ENCODE data around the gene ZNF444. TPM values are rescaled to one million over a fixed set of nuclear protein-coding genes. Genes with fewer than 3 reads are reported as not detected.

Gene ZNF444
- total and polyA plus RNA-seq, 2 of the 4 experiments (the other 2 are of a cell fraction) = 2.5 to 20.3 TPM

DNA sequence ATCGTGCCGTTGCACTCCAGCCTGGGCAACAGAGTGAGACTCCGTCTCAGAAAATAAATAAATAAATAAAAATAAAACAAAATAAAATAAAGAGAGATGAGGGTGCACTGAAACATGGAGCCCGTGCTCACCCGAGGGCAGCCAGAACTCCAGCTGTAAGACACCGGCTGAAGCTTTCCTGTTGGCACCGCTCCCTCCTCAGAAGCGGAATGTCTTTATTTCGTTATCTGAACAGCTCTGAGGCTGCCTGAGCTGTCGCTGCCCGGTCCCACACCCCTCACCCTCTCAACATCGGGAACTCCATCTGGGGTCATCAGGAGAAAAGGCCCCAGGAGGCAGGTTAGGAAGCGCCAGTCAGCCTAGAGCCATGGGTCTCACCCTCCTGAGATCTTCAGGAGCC lies 44.4 kb upstream of the ZNF444 start:
- Histone ChIP-seq H3K27me3 (ENCODE audit: control insufficient read depth, insufficient read depth, low read length) (no peaks in the 10 kb centered on the region), H4K5ac (ENCODE audit: low read depth, low read length) (no peak overlapping the region), H3K23ac (ENCODE audit: low read depth, low read length) (no peak overlapping the region), H3K4ac (ENCODE audit: low read depth, low read length) (no peak overlapping the region), H3K9me1 (ENCODE audit: insufficient read depth, low read length) (no peaks in the 10 kb centered on the region), H4K8ac (ENCODE audit: low read depth in 2 of 2, low read length in 2 of 2) (no peak overlapping the region), H4K20me1 (ENCODE audit: insufficient read depth, low read length) (peaks cover 30% of the 10 kb centered on the region), H3K4me2 (ENCODE audit: low read depth, low read length) (no peak overlapping the region), H3K9me3 (ENCODE audit: control insufficient read depth, insufficient read depth, low read length) (peaks cover 11% of the 10 kb centered on the region), H3K18ac (ENCODE audit: low read depth, low read length) (no peak overlapping the region), H3K9ac (ENCODE audit: low read depth, low read length) (no peak overlapping the region), H2BK20ac (ENCODE audit: low read depth, low read length) (no peak overlapping the region), H4K91ac (ENCODE audit: insufficient read depth, low read depth, low read length) (no peak overlapping the region), H2BK120ac (ENCODE audit: low read depth, low read length) (no peak overlapping the region), H3K56ac (ENCODE audit: extremely low read depth, insufficient read depth, low read length) (no peak overlapping the region), H2BK15ac (ENCODE audit: low read depth, low read length) (no peak overlapping the region), H3K36me3 (ENCODE audit: control insufficient read depth, insufficient read depth, low read length) (peaks cover 56% of the 10 kb centered on the region), H3K79me1 (ENCODE audit: low read depth in 1 of 2, low read length in 2 of 2) (peaks cover 18 to 42% of the 10 kb centered on the region in 2 experiments), H3K4me1 (ENCODE audit: control insufficient read depth, insufficient read depth, low read length) (no peaks in the 10 kb centered on the region), H2AFZ (replicated peaks; ENCODE audit: low read length, poor library complexity) (no peak overlapping the region), H3K14ac (replicated peaks; ENCODE audit: low read depth, low read length) (no peak overlapping the region), H3K27ac (ENCODE audit: insufficient read depth, low read length) (no peak overlapping the region), H2AK5ac (ENCODE audit: low read depth, low read length) (no peak overlapping the region), H2AK9ac (replicated peaks; ENCODE audit: low read depth, low read length, poor library complexity) (no peak overlapping the region), H3K4me3 (ENCODE audit: insufficient read depth, low read depth, low read length) (no peak overlapping the region), H2BK5ac (ENCODE audit: low read depth, low read length, poor library complexity, severe bottlenecking) (no peak overlapping the region)
- CTCF ChIA-PET = no interaction called here
- no CpG with 5 or more reads among the region's 13 CpGs for WGBS, 2 experiments (ENCODE audit: extremely low coverage in 2 of 2, insufficient read length in 1 of 2)
- in situ Hi-C loops (cut with MboI; ENCODE audit: low sequenced_read_pairs) = no loop called here
- dilution Hi-C loops (cut with HindIII; ENCODE audit: low sequenced_read_pairs, unreplicated experiment) = no loop called here
- POLR2A ChIA-PET (ENCODE audit: unreplicated experiment) = no interaction called here
- ATAC-seq (ENCODE audit: low read depth) = no peak
- no peak for DNase-seq
- BruUV-seq (replicated peaks) = no TSS peak
- no peak for TF ChIP-seq FOS (IDR thresholded peaks at IDR 0.05; ENCODE audit: low read depth, low read length)
- no peak for TF ChIP-seq POLR2A (IDR thresholded peaks at IDR 0.05; ENCODE audit: low read depth, low read length)
- no peak for TF ChIP-seq NFE2L2 (IDR thresholded peaks at IDR 0.05; ENCODE audit: low read depth, low read length)
- TF ChIP-seq, protein P1, sequence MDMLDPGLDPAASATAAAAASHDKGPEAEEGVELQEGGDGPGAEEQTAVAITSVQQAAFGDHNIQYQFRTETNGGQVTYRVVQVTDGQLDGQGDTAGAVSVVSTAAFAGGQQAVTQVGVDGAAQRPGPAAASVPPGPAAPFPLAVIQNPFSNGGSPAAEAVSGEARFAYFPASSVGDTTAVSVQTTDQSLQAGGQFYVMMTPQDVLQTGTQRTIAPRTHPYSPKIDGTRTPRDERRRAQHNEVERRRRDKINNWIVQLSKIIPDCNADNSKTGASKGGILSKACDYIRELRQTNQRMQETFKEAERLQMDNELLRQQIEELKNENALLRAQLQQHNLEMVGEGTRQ (IDR thresholded peaks at IDR 0.05; ENCODE audit: low read depth, low read length) = no peak
- no peak for TF ChIP-seq RAD21 (IDR thresholded peaks at IDR 0.05; ENCODE audit: low read length)
- TF ChIP-seq, protein P2, sequence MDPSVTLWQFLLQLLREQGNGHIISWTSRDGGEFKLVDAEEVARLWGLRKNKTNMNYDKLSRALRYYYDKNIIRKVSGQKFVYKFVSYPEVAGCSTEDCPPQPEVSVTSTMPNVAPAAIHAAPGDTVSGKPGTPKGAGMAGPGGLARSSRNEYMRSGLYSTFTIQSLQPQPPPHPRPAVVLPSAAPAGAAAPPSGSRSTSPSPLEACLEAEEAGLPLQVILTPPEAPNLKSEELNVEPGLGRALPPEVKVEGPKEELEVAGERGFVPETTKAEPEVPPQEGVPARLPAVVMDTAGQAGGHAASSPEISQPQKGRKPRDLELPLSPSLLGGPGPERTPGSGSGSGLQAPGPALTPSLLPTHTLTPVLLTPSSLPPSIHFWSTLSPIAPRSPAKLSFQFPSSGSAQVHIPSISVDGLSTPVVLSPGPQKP (IDR thresholded peaks at IDR 0.05; ENCODE audit: borderline replicate concordance, low read depth, low read length) = no peak
- no peak for TF ChIP-seq RFX5 (IDR thresholded peaks at IDR 0.05; ENCODE audit: low read depth, low read length)
- TF ChIP-seq MAZ (IDR thresholded peaks at IDR 0.05; ENCODE audit: borderline replicate concordance, low read depth, low read length) = no peak
- no peak for TF ChIP-seq BHLHE40 (IDR thresholded peaks at IDR 0.05; ENCODE audit: low read depth, low read length)
- no peak for TF ChIP-seq MXI1 (IDR thresholded peaks at IDR 0.05; ENCODE audit: borderline replicate concordance, low read depth, low read length)
- TF ChIP-seq, protein P3, sequence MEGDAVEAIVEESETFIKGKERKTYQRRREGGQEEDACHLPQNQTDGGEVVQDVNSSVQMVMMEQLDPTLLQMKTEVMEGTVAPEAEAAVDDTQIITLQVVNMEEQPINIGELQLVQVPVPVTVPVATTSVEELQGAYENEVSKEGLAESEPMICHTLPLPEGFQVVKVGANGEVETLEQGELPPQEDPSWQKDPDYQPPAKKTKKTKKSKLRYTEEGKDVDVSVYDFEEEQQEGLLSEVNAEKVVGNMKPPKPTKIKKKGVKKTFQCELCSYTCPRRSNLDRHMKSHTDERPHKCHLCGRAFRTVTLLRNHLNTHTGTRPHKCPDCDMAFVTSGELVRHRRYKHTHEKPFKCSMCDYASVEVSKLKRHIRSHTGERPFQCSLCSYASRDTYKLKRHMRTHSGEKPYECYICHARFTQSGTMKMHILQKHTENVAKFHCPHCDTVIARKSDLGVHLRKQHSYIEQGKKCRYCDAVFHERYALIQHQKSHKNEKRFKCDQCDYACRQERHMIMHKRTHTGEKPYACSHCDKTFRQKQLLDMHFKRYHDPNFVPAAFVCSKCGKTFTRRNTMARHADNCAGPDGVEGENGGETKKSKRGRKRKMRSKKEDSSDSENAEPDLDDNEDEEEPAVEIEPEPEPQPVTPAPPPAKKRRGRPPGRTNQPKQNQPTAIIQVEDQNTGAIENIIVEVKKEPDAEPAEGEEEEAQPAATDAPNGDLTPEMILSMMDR (conservative IDR thresholded peaks at IDR 0.05; ENCODE audit: low read depth, low read length) = no peak
- no peak for TF ChIP-seq RCOR1 (IDR thresholded peaks at IDR 0.05; ENCODE audit: insufficient replicate concordance, low read length)
- TF ChIP-seq SMC3 (IDR thresholded peaks at IDR 0.05; ENCODE audit: low read depth, low read length) = no peak
- no peak for TF ChIP-seq CEBPB (IDR thresholded peaks at IDR 0.05; ENCODE audit: low read depth, low read length)
- no peak for TF ChIP-seq MAFK (IDR thresholded peaks at IDR 0.05; ENCODE audit: low read depth, low read length)
- no peak for TF ChIP-seq CHD1 (IDR thresholded peaks at IDR 0.05; ENCODE audit: low read depth, low read length)
- intact Hi-C loops (cut with micrococcal nuclease) = no loop called here
